H4 (cell line): ENCODE data around the gene COMMD7. TPM values are rescaled to one million over a fixed set of nuclear protein-coding genes. Genes with fewer than 3 reads are reported as not detected.

Experiments
- DNase-seq: peaks from one replicate; pipeline ENCODE4 v3.0.0-alpha.2; 2015; ENCODE audit warnings: low spot score
- total RNA-seq: library from RNA; depleted of rRNA; stranded (reverse); fragments of >200 nt; shearing (Covaris generic); gene quantifications from 2 replicates; pipeline ENCODE4 v1.2.3, GENCODE V29; 2014

Gene COMMD7
- total RNA-seq, 1 experiment from 2014 or later = 29.3 TPM

GRCh38 chr20:32678948-32679347 is 64.3 kb downstream of the COMMD7 start:
- DNase-seq = peak; percentile 32

- DNase-seq = no peak
These were observed 67.9 kb downstream of the COMMD7 start for GRCh38 chr20:32675223-32675975.

- DNase-seq = peak; percentile 46
These were observed 68.9 kb downstream of the COMMD7 start for GRCh38 chr20:32674362-32674789.

- DNase-seq = no peak
These were observed 70.0 kb downstream of the COMMD7 start for GRCh38 chr20:32672982-32673851.

- DNase-seq = no peak
These were observed 70.8 kb downstream of the COMMD7 start for GRCh38 chr20:32672394-32672981.

- DNase-seq = no peak
These were observed 72.4 kb downstream of the COMMD7 start for GRCh38 chr20:32670773-32671455.

DNA sequence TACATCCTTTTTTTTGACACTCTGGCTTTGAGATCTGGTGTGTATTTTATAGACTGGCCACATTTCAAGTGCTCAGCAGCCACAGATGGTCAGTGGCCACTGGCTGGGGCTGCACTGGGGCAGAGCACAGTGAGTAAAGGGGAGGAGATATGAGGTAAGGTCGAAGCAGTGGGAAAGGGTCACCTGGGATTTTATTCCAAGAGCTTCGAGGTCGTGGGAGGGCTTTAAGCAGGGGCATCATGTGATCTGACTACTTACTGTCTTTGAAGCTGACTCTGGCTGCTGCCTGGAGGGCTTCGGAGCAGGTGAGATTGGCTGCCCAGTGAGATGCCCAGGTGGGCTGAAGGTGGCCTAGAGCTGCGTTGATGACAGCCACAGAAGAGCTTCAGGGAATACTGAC is 76.2 kb downstream of the COMMD7 start:
- DNase-seq = no peak

GRCh38 chr20:32664678-32665159 is 78.5 kb downstream of the COMMD7 start:
- no peak for DNase-seq

- no peak for DNase-seq
These were observed 79.1 kb downstream of the COMMD7 start for GRCh38 chr20:32664012-32664677.

DNA sequence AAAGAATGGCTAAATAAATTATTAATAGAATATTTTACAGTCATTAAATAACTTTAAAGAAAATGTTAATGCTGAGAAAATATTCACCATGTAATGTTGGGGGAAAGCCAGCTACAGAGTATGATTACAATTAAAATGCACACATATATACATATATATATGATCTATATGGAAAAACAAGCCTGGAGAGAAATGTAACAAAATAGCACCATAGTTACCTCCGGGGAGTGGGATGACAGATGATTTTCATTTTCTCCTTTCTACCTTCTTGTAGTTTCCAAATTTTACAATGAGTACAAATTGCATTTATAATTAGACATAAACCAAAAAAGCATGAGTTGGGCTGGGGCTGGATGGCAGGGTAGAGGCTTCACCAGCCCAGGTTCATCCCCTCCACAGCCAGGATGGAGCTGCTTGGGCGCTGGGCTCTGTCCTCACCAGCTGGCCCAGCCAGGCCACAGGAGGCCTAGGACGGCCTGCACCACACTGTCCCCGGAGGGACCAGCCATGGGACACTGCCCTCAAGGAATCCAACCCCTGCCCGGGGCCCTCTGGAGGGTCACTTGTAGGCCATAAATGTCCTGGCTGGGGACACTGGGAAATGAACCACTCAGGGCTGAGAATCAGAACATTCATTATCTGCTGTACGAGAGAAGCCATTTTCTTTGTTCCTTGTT is 79.8 kb downstream of the COMMD7 start:
- DNase-seq = no peak

DNA sequence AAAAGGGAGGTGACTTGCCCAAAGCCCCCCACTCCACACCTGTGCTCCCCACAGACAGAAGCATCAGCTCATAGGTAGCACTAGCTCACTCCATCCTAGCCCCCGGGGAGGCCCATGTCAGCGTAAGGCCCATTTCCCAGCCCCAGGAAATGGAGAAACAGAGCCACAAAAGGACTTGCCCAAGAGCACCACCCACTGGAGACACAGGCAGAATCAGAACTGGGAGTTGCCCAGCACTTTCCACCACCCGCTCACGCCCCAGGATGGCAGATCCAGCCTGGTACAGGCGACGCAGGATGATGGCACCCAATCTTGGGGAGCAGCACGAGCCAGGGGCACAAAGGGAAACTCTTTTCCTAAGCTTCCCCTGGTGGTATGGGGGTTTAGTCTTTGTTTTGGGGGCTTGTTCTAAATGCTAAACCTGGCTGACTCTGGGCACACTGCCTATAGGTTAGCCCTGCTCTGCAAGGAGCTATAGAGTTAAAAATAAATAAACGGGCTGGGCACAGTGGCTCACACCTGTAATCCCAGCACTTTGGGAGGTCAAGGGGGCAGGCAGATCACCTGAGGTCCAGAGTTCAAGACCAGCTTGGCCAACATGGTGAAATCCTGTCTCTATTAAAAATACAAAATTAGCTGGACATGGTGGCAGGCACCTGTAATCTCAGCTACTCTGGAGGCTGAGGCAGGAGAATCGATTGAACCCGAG is 81.3 kb downstream of the COMMD7 start:
- DNase-seq = no peak

DNA sequence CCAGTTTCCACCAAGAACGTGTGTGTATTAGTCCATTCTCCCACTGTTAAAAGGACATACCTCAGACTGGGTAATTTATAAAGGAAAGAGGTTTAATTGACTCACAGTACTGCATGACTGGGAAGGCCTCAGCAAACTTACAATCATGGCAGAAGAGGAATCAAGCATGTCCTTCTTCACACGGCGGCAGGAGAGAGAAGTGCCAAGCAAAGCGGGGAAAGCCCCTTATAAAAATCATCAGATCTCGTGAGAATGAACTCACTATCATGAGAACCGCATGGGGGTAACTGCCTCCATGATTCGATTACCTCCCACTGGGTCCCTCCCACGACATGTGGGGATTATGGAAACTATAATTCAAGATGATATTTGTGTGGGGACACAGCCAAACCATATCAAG is 82.6 kb downstream of the COMMD7 start:
- DNase-seq = no peak

- no peak for DNase-seq
These were observed 86.4 kb downstream of the COMMD7 start for GRCh38 chr20:32656827-32657226.

GRCh38 chr20:32655903-32656512 is 87.3 kb downstream of the COMMD7 start:
- no peak for DNase-seq

DNA sequence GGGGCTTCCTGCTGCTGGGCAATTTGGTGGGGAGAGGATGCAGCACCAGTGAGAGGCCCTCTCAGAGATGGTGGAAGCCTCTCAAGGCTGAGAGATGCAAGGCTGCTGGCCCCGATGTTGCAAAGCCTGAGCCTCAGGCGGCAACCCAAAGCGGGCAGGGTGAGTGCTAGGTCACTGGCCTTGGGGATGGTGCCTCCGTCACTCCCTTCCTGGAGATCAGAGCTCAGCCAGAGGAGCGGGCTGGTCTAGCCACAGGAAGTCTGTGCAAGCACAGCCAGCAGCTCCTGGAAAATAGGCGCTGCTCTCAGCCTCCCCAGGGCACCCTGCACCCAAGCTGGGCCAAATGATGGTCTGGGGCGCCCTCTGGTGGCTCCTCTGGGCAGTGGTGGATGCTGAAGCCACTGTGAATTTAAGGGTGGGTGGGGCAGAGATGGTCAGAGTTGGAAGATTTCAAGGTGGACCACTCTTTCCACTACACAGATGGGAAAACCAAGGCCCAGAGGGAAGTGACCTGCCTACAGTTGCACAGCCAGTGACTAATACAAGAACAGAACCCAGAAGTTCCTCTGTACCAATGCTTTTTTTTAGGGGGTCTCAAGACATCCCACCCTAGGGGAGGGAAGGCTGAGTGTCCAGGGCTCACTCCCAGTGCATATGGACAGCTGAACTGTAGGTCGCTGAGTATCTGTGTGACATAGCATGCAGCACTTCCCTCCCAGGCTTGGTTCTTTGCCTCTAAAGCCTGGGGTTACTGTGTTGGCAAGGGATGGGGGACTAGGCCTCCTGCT is 90.3 kb downstream of the COMMD7 start:
- peak; percentile 83 for DNase-seq
